ENCODE measurements around the gene PJVK.

The PJVK gene

DNA sequence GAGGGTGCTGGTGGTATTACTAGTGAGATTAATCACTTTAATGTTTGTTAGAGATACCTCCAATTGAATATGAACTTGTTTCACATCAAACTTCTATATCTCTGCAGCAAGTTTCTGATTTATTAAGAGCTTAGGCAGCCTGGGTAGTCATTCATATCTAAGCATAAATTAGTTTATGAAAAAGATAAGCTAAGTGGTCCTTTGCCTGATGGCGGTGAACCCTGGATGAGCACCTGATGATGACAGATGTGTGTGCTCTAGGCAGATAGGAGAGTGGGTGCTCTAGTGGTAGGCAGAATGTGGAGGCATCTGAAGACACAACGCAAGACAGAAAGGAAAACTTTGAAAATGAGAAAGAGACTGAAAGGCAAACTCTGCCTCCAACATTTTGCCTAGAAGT is 22.2 kb downstream of the PJVK start:
- Histone ChIP-seq H3K9me3 (ENCODE audit: insufficient read depth, low read depth, low read length) (no peaks in the 10 kb centered on the region), H4K8ac (ENCODE audit: low read depth, low read length) (no peak overlapping the region), H3K9ac (ENCODE audit: low read length) (no peak overlapping the region), H2AK5ac (ENCODE audit: low read length) (no peak overlapping the region), H3K27ac (ENCODE audit: low read depth, low read length) (no peak overlapping the region), H3K4me1 (ENCODE audit: control insufficient read depth in 1 of 2, insufficient read depth in 2 of 2, low read length in 2 of 2) (no peaks in the 10 kb centered on the region), H2AFZ (ENCODE audit: insufficient read depth, low read length, poor library complexity) (no peak overlapping the region), H2BK120ac (ENCODE audit: insufficient read depth, low read length, poor library complexity) (no peak overlapping the region), H3K4me2 (ENCODE audit: low read length) (no peak overlapping the region), H3K23ac (ENCODE audit: low read length) (no peak overlapping the region), H3K4ac (ENCODE audit: low read depth, low read length) (no peak overlapping the region), H3K79me2 (ENCODE audit: control insufficient read depth, insufficient read depth, low read length, poor library complexity) (no peaks in the 10 kb centered on the region), H3K36me3 (ENCODE audit: control insufficient read depth in 1 of 2, insufficient read depth in 2 of 2, low read length in 2 of 2) (no peaks in the 10 kb centered on the region), H3K4me3 (ENCODE audit: low read depth, low read length) (no peak overlapping the region), H3K18ac (ENCODE audit: low read length) (no peak overlapping the region), H4K12ac (ENCODE audit: low read depth, low read length) (no peak overlapping the region), H3K14ac (ENCODE audit: low read length) (no peak overlapping the region), H3K27me3 (ENCODE audit: insufficient read depth, low read length) (no peaks in the 10 kb centered on the region), H2BK12ac (ENCODE audit: low read length) (no peak overlapping the region), H4K91ac (ENCODE audit: low read depth, low read length) (no peak overlapping the region), H3K79me1 (ENCODE audit: low read length) (no peaks in the 10 kb centered on the region), H2BK5ac (ENCODE audit: low read depth, low read length, poor library complexity) (no peak overlapping the region)
- no peak for DNase-seq
- WGBS (ENCODE audit: extremely low coverage, insufficient coverage, insufficient read length): no CpG with 5 or more reads among the region's 2 CpGs

DNA sequence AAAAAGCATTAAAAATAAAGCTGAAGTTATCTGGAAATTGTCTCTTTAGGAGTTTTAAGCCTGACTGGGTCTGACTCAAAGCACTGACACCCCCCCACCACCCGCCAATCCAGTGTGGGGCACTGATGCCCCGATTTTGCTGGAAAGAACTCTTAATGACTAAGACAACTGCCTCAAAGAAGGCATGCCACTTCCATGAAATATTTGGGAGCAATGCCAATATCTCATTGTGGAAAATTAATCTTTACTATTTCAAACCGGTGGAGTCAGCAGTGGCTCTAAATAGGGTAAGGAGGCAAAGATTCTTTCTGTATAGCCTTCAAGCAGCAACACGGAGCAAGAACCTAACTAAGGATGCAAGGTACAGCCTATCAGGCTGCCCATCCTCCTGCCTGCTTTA is 22.8 kb downstream of the PJVK start:
- Histone ChIP-seq H3K18ac (ENCODE audit: low read length) (no peak overlapping the region), H2AK5ac (ENCODE audit: low read length) (no peak overlapping the region), H4K8ac (ENCODE audit: low read depth, low read length) (no peak overlapping the region), H2BK120ac (ENCODE audit: insufficient read depth, low read length, poor library complexity) (no peak overlapping the region), H3K23ac (ENCODE audit: low read length) (no peak overlapping the region), H2AFZ (ENCODE audit: insufficient read depth, low read length, poor library complexity) (no peak overlapping the region), H3K27me3 (ENCODE audit: insufficient read depth, low read length) (no peaks in the 10 kb centered on the region), H3K4me3 (ENCODE audit: low read depth, low read length) (no peak overlapping the region), H3K9ac (ENCODE audit: low read length) (no peak overlapping the region), H3K79me2 (ENCODE audit: control insufficient read depth, insufficient read depth, low read length, poor library complexity) (no peaks in the 10 kb centered on the region), H4K91ac (ENCODE audit: low read depth, low read length) (no peak overlapping the region), H2BK12ac (ENCODE audit: low read length) (no peak overlapping the region), H3K79me1 (ENCODE audit: low read length) (no peaks in the 10 kb centered on the region), H3K27ac (ENCODE audit: low read depth, low read length) (no peak overlapping the region), H3K4me1 (ENCODE audit: control insufficient read depth in 1 of 2, insufficient read depth in 2 of 2, low read length in 2 of 2) (no peaks in the 10 kb centered on the region), H3K4me2 (ENCODE audit: low read length) (no peak overlapping the region), H4K12ac (ENCODE audit: low read depth, low read length) (no peak overlapping the region), H3K14ac (ENCODE audit: low read length) (no peak overlapping the region), H3K36me3 (ENCODE audit: control insufficient read depth in 1 of 2, insufficient read depth in 2 of 2, low read length in 2 of 2) (no peaks in the 10 kb centered on the region), H2BK5ac (ENCODE audit: low read depth, low read length, poor library complexity) (no peak overlapping the region), H3K4ac (ENCODE audit: low read depth, low read length) (no peak overlapping the region), H3K9me3 (ENCODE audit: insufficient read depth, low read depth, low read length) (no peaks in the 10 kb centered on the region)
- no peak for DNase-seq
- no CpG with 5 or more reads among the region's 4 CpGs for WGBS (ENCODE audit: extremely low coverage, insufficient coverage, insufficient read length)

DNA sequence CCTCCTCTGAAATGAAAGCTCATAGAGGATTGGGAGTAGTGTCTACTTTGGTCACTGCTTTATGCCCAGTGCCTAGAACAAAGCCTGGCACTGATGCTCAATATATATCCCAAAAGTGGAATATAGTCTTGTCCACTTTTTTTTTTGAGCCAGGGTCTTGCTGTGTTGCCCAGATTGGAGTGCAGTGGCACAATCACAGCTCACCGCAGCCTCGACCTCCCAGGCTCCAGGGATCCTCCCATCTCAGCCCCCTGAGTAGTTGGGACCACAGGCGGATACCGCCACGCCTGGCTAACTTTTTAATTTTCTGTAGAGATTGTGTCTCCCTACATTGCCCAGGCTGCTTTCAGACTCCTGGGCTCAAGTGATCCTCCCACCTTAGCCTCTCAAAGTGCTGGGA is 23.4 kb downstream of the PJVK start:
- no peaks in the 10 kb centered on the region for H3K79me2 ChIP-seq (ENCODE audit: control insufficient read depth, insufficient read depth, low read length, poor library complexity)
- H2BK5ac ChIP-seq (ENCODE audit: low read depth, low read length, poor library complexity): no peak overlapping the region
- H2AFZ ChIP-seq (ENCODE audit: insufficient read depth, low read length, poor library complexity): no peak overlapping the region
- H2BK12ac ChIP-seq (ENCODE audit: low read length): no peak overlapping the region
- H3K4me1 ChIP-seq (ENCODE audit: control insufficient read depth in 1 of 2, insufficient read depth in 2 of 2, low read length in 2 of 2): peaks cover 0 to 2% of the 10 kb centered on the region in 2 experiments
- no peak overlapping the region for H3K9ac ChIP-seq (ENCODE audit: low read length)
- WGBS (ENCODE audit: extremely low coverage, insufficient coverage, insufficient read length): no CpG with 5 or more reads among the region's 5 CpGs
- H4K12ac ChIP-seq (ENCODE audit: low read depth, low read length): no peak overlapping the region
- no peak overlapping the region for H3K23ac ChIP-seq (ENCODE audit: low read length)
- H3K79me1 ChIP-seq (ENCODE audit: low read length): no peaks in the 10 kb centered on the region
- no peak overlapping the region for H2BK120ac ChIP-seq (ENCODE audit: insufficient read depth, low read length, poor library complexity)
- H3K14ac ChIP-seq (ENCODE audit: low read length): no peak overlapping the region
- no peak overlapping the region for H4K91ac ChIP-seq (ENCODE audit: low read depth, low read length)
- no peak overlapping the region for H2AK5ac ChIP-seq (ENCODE audit: low read length)
- no peak for DNase-seq
- no peaks in the 10 kb centered on the region for H3K36me3 ChIP-seq (ENCODE audit: control insufficient read depth in 1 of 2, insufficient read depth in 2 of 2, low read length in 2 of 2)
- H3K4me3 ChIP-seq (ENCODE audit: low read depth, low read length): no peak overlapping the region
- no peak overlapping the region for H3K18ac ChIP-seq (ENCODE audit: low read length)
- no peak overlapping the region for H3K4ac ChIP-seq (ENCODE audit: low read depth, low read length)
- H3K27me3 ChIP-seq (ENCODE audit: insufficient read depth, low read length): no peaks in the 10 kb centered on the region
- H3K9me3 ChIP-seq (ENCODE audit: insufficient read depth, low read depth, low read length): no peaks in the 10 kb centered on the region
- H3K4me2 ChIP-seq (ENCODE audit: low read length): no peak overlapping the region
- H3K27ac ChIP-seq (ENCODE audit: low read depth, low read length): no peak overlapping the region
- H4K8ac ChIP-seq (ENCODE audit: low read depth, low read length): no peak overlapping the region

DNA sequence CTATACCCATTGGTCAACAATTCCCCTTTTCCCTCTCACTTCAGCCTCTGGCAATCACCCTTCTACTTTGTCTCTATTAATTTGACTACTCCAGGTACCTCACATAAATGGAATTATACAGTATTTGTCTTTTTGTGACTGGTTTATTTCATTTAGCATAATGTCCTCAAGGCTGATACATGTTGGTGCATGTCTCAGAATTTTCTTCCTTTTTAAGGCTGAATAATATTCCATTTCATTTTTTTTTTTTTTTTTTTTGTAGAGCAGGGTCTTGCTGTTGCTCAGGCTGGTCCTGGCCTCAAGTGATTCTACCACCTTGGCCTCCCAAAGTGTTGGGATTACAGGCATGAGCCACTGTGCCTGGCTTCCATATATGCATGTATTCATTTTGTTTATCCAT is 25.3 kb downstream of the PJVK start:
- H2BK120ac ChIP-seq (ENCODE audit: insufficient read depth, low read length, poor library complexity): no peak overlapping the region

More for the DNA sequence above, 25.3 kb downstream of the PJVK start:
- H3K27ac ChIP-seq (ENCODE audit: low read depth, low read length): no peak overlapping the region
- H2BK12ac ChIP-seq (ENCODE audit: low read length): no peak overlapping the region
- H4K12ac ChIP-seq (ENCODE audit: low read depth, low read length): no peak overlapping the region
- no peak overlapping the region for H3K18ac ChIP-seq (ENCODE audit: low read length)
- DNase-seq: no peak
- H2AFZ ChIP-seq (ENCODE audit: insufficient read depth, low read length, poor library complexity): no peak overlapping the region
- no peak overlapping the region for H2AK5ac ChIP-seq (ENCODE audit: low read length)
- no peak overlapping the region for H4K8ac ChIP-seq (ENCODE audit: low read depth, low read length)
- H3K4me2 ChIP-seq (ENCODE audit: low read length): no peak overlapping the region
- no peaks in the 10 kb centered on the region for H3K27me3 ChIP-seq (ENCODE audit: insufficient read depth, low read length)
- no peak overlapping the region for H3K9ac ChIP-seq (ENCODE audit: low read length)
- H4K91ac ChIP-seq (ENCODE audit: low read depth, low read length): no peak overlapping the region
- no peak overlapping the region for H3K4me3 ChIP-seq (ENCODE audit: low read depth, low read length)
- no peak overlapping the region for H3K4ac ChIP-seq (ENCODE audit: low read depth, low read length)
- no peaks in the 10 kb centered on the region for H3K36me3 ChIP-seq (ENCODE audit: control insufficient read depth in 1 of 2, insufficient read depth in 2 of 2, low read length in 2 of 2)
- H2BK5ac ChIP-seq (ENCODE audit: low read depth, low read length, poor library complexity): no peak overlapping the region
- H3K9me3 ChIP-seq (ENCODE audit: insufficient read depth, low read depth, low read length): no peaks in the 10 kb centered on the region
- H3K79me1 ChIP-seq (ENCODE audit: low read length): peaks cover 2% of the 10 kb centered on the region
- no peak overlapping the region for H3K23ac ChIP-seq (ENCODE audit: low read length)
- peaks cover 0 to 2% of the 10 kb centered on the region in 2 experiments for H3K4me1 ChIP-seq (ENCODE audit: control insufficient read depth in 1 of 2, insufficient read depth in 2 of 2, low read length in 2 of 2)
- no peak overlapping the region for H3K14ac ChIP-seq (ENCODE audit: low read length)
- H3K79me2 ChIP-seq (ENCODE audit: control insufficient read depth, insufficient read depth, low read length, poor library complexity): no peaks in the 10 kb centered on the region

All from trophoblast cell (in vitro differentiated cells and primary cell).